Measurements from ENCODE around the gene GGCT. TPM values are rescaled to one million over a fixed set of nuclear protein-coding genes. Genes with fewer than 3 reads are reported as not detected.

GGCT gene
- total RNA-seq, 2 donors from 2014 or later: 11.8 to 24.6 TPM

DNA sequence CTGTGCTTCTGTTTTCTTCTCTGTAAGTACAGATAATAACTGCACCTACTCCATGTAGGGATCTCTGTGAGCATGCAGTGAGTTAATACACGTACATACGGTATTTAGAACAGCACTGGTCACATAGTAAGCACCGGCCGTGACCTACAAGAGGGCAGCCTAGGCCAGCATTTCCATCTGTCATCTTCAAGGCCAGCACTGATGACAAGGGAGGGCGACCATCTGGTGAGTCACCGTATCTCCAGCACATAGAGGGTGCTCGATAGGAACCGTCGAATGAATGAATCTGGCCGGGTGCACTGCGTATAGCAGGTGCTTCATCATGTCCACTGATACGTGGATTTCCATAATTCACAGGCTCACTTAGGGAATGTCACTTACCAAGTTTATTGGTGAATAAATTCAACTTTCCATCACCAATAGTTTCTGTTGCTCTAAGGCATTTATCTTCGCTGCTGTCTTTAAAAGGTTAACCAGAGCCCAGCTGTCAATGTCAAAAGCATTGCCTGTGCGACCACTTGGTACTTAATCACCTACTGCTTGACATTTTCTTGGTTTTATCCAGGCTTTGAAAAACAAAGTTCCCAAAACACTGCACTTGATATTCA, 34.4 kb downstream of the GGCT start:
- no peaks in the 10 kb centered on the region for H3K36me3 ChIP-seq
- H3K4me1 ChIP-seq (ENCODE audit: control insufficient read depth in 1 of 2, low read depth in 2 of 2): peaks cover 52 to 84% of the 10 kb centered on the region in 2 donors
- peak overlapping the region; percentile 39 to 67 for H3K27ac ChIP-seq
- DNase-seq (ENCODE audit: low spot score): peak; percentile 51
- TF ChIP-seq, protein P1, sequence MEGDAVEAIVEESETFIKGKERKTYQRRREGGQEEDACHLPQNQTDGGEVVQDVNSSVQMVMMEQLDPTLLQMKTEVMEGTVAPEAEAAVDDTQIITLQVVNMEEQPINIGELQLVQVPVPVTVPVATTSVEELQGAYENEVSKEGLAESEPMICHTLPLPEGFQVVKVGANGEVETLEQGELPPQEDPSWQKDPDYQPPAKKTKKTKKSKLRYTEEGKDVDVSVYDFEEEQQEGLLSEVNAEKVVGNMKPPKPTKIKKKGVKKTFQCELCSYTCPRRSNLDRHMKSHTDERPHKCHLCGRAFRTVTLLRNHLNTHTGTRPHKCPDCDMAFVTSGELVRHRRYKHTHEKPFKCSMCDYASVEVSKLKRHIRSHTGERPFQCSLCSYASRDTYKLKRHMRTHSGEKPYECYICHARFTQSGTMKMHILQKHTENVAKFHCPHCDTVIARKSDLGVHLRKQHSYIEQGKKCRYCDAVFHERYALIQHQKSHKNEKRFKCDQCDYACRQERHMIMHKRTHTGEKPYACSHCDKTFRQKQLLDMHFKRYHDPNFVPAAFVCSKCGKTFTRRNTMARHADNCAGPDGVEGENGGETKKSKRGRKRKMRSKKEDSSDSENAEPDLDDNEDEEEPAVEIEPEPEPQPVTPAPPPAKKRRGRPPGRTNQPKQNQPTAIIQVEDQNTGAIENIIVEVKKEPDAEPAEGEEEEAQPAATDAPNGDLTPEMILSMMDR (IDR thresholded peaks at IDR 0.05): no peak
- H3K4me3 ChIP-seq: peak overlapping the region; percentile 35
- no peak for ATAC-seq (ENCODE audit: insufficient number of reproducible peaks, low FRiP score, low read depth)
- H3K27me3 ChIP-seq (replicated peaks; ENCODE audit: insufficient read depth): no peaks in the 10 kb centered on the region
- no peaks in the 10 kb centered on the region for H3K9me3 ChIP-seq

DNA sequence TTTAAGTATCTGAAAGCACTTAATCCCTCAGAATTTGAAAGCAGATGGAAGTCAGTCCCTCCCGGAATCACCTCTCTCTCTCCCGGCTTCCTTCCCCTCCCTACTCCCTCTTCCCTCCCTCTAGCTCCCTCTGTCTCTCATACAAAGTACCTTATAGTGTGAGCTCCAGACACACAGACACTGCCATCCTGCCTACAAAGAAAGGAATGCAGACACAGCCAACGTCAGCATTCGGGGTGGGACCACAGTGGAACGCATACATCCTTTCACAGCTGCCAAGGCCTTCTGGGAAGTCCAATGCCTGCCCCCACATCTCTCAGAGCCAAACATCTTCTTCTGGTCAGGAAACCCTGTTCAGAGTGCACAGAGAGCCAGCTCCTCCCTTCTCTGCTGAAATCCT, 35.3 kb downstream of the GGCT start:
- Histone ChIP-seq H3K9me3 (no peaks in the 10 kb centered on the region), H3K27ac (peak overlapping the region; percentile 39 to 67), H3K4me1 (ENCODE audit: control insufficient read depth in 1 of 2, low read depth in 2 of 2) (peaks cover 49 to 75% of the 10 kb centered on the region in 2 donors), H3K4me3 (peak overlapping the region; percentile 35), H3K36me3 (no peaks in the 10 kb centered on the region), H3K27me3 (replicated peaks; ENCODE audit: insufficient read depth) (no peaks in the 10 kb centered on the region)
- TF ChIP-seq, protein P1 (IDR thresholded peaks at IDR 0.05): peak; percentile 35
- ATAC-seq (ENCODE audit: insufficient number of reproducible peaks, low FRiP score, low read depth) (peak; percentile 73), DNase-seq (ENCODE audit: low spot score) (peak; percentile 84)

DNA sequence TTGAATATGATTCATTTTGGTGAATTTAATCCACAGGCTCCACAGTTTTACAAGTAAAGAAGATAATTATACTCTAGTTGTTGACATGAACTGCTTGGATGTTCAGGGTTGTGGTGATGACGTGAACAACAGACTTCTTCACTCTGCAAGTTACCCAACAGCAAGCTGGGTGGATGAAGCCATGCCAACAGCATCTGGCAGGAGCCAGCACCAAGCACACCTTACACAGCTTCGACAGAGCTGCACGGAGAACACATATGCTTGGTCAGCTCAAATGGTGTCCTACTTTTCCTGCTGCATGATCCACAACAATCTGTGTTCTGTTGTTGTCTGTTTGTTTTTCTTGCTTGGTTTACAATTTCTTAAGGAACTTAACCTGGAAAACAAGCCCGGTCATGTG, 35.8 kb downstream of the GGCT start:
- Histone ChIP-seq H3K4me1 (ENCODE audit: control insufficient read depth in 1 of 2, low read depth in 2 of 2) (peaks cover 53 to 70% of the 10 kb centered on the region in 2 donors), H3K27ac (peak overlapping the region; percentile 39 to 67), H3K36me3 (no peaks in the 10 kb centered on the region), H3K27me3 (replicated peaks; ENCODE audit: insufficient read depth) (no peaks in the 10 kb centered on the region), H3K9me3 (no peaks in the 10 kb centered on the region), H3K4me3 (peak overlapping the region; percentile 35)
- TF ChIP-seq, protein P1 (IDR thresholded peaks at IDR 0.05): no peak
- DNase-seq (ENCODE audit: low spot score): no peak
- ATAC-seq (ENCODE audit: insufficient number of reproducible peaks, low FRiP score, low read depth): no peak

DNA sequence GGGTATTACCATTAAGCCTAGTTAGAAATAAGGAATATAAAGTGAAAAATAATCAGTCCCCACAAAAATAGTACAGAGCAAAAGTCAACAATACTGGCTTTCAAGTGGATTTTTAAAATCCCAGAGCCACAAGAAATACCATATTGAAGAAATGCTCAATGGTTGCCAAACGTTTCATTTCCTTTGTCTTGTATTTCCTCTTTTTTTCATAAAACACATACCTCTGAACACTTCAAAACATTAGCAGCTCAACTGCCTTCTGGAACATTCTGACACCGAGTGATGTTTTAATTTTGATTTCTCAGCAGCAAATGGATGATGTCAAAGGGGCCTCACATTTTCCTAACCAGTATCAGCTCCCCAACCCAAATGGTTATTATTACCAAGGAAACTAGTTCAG, 36.6 kb downstream of the GGCT start:
- no peak for DNase-seq (ENCODE audit: low spot score)
- no peak for ATAC-seq (ENCODE audit: insufficient number of reproducible peaks, low FRiP score, low read depth)
- peak overlapping the region; percentile 39 to 67 for H3K27ac ChIP-seq
- H3K4me1 ChIP-seq (ENCODE audit: control insufficient read depth in 1 of 2, low read depth in 2 of 2): peaks cover 54 to 62% of the 10 kb centered on the region in 2 donors
- no peaks in the 10 kb centered on the region for H3K36me3 ChIP-seq
- H3K9me3 ChIP-seq: no peaks in the 10 kb centered on the region
- TF ChIP-seq, protein P1 (IDR thresholded peaks at IDR 0.05): no peak
- no peak overlapping the region for H3K4me3 ChIP-seq
- H3K27me3 ChIP-seq (replicated peaks; ENCODE audit: insufficient read depth): no peaks in the 10 kb centered on the region

DNA sequence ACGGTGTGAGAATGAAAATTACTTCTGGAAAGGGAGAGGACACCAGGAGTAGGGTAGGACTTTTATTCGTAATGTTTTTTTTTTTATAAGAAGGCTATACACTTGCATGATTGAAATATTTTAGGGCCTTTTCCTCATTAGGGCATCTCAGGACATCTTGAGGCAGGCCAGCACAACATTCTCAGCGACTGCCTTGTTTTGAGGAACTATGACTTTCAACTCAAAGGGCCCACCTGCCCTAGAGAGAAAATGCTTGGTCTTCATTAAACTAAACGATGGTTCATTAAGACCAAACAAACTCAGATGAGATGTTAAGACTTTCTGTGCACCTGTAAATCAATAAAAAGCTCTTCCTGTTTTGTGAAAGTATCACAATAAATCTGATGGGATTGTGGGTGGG, 37.4 kb downstream of the GGCT start:
- Histone ChIP-seq H3K4me3 (no peak overlapping the region), H3K4me1 (ENCODE audit: control insufficient read depth in 1 of 2, low read depth in 2 of 2) (peaks cover 48 to 54% of the 10 kb centered on the region in 2 donors), H3K27me3 (replicated peaks; ENCODE audit: insufficient read depth) (no peaks in the 10 kb centered on the region), H3K36me3 (no peaks in the 10 kb centered on the region), H3K9me3 (no peaks in the 10 kb centered on the region), H3K27ac (no peak overlapping the region)
- TF ChIP-seq, protein P1 (IDR thresholded peaks at IDR 0.05): no peak
- ATAC-seq (ENCODE audit: insufficient number of reproducible peaks, low FRiP score, low read depth) (no peak), DNase-seq (ENCODE audit: low spot score) (no peak)
